Mesothelial cell of epicardium (in vitro differentiated cells): ENCODE data around the gene ENDOU. TPM values are rescaled to one million over a fixed set of nuclear protein-coding genes. Genes with fewer than 3 reads are reported as not detected.

Source experiments
- DNase-seq, 2 experiments: peaks; one replicate each; pipeline ENCODE4 v3.0.0; 2021; ENCODE audit warnings: low spot score in 2 of 2; ENCODE audit not compliant: unreplicated experiment in 2 of 2
- H3K27ac Mint-ChIP-seq: 2 replicates; pipeline ENCODE4 v1.8.0; 2021; ENCODE audit warnings: mixed read lengths
- H3K27me3 Mint-ChIP-seq: 2 replicates; pipeline ENCODE4 v1.8.0; 2021; ENCODE audit warnings: low read depth, mixed read lengths
- H3K36me3 Mint-ChIP-seq: 2 replicates; pipeline ENCODE4 v1.8.0; 2021; ENCODE audit warnings: mixed read lengths
- H3K4me1 Mint-ChIP-seq: 2 replicates; pipeline ENCODE4 v1.8.0; 2021; ENCODE audit warnings: mixed read lengths
- H3K4me3 Mint-ChIP-seq: 2 replicates; pipeline ENCODE4 v1.8.0; 2021; ENCODE audit warnings: mild to moderate bottlenecking, moderate library complexity, mixed read lengths
- H3K9me3 Mint-ChIP-seq: 2 replicates; pipeline ENCODE4 v1.8.0; 2021; ENCODE audit warnings: mixed read lengths
- CTCF ChIP-seq: fragments of 200-600 bp; sonication (generic); IDR thresholded peaks from one replicate; pipeline ENCODE4 v1.5.0; 2021; ENCODE audit warnings: antibody characterized with exemption; ENCODE audit not compliant: unreplicated experiment
- total RNA-seq: library from RNA; stranded (reverse); gene quantifications from 3 replicates; pipeline ENCODE4 v1.2.1, GENCODE V29; 2021

Gene ENDOU
- total RNA-seq, 1 donor from 2014 or later: 0.51 TPM

- no peak for DNase-seq
- no peak for TF ChIP-seq CTCF
- Mint-ChIP-seq H3K27me3 (no peaks in the 10 kb centered on the region), H3K36me3 (peaks cover 4% of the 10 kb centered on the region), H3K9me3 (no peaks in the 10 kb centered on the region), H3K27ac (no peak overlapping the region), H3K4me3 (no peak overlapping the region), H3K4me1 (peaks cover 14% of the 10 kb centered on the region)
Observed at GRCh38 chr12:47747126-47747525, 21.8 kb upstream of the ENDOU start.

DNA sequence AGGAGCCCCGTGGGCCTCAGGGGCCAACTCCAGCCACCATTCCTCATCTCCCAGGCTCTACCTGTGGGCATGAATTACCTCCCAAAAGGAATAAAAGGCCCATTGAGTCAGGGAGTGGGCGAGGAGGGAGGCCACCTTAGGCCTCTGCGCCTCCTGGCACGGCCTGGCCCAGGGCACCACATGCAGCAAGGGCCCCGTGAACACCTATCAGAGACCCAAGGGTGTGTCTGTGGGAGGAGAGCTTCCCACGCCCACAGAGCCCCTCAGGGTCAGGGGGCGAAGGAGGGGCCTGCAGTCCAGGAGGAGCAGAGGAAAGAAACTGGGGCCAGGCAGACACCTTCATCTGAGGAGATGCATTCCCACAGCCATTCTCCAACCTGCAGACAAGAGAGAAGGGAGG lies 21.2 kb upstream of the ENDOU start:
- Mint-ChIP-seq H3K36me3 (peaks cover 4% of the 10 kb centered on the region), H3K9me3 (no peaks in the 10 kb centered on the region), H3K27ac (no peak overlapping the region), H3K4me1 (peaks cover 14% of the 10 kb centered on the region), H3K27me3 (no peaks in the 10 kb centered on the region), H3K4me3 (no peak overlapping the region)
- DNase-seq: no peak
- no peak for TF ChIP-seq CTCF

GRCh38 chr12:47746073-47746472 lies 20.8 kb upstream of the ENDOU start:
- H3K27me3 Mint-ChIP-seq: no peaks in the 10 kb centered on the region
- H3K4me1 Mint-ChIP-seq: peaks cover 17% of the 10 kb centered on the region
- DNase-seq: no peak
- H3K36me3 Mint-ChIP-seq: peaks cover 4% of the 10 kb centered on the region
- H3K9me3 Mint-ChIP-seq: no peaks in the 10 kb centered on the region
- H3K27ac Mint-ChIP-seq: no peak overlapping the region
- no peak overlapping the region for H3K4me3 Mint-ChIP-seq
- TF ChIP-seq CTCF: no peak

- no peak for TF ChIP-seq CTCF
- Mint-ChIP-seq H3K27ac (no peak overlapping the region), H3K4me1 (peaks cover 20% of the 10 kb centered on the region), H3K27me3 (no peaks in the 10 kb centered on the region), H3K4me3 (no peak overlapping the region), H3K9me3 (no peaks in the 10 kb centered on the region), H3K36me3 (peaks cover 4% of the 10 kb centered on the region)
- no peak for DNase-seq
Observed at GRCh38 chr12:47745485-47746041, 20.3 kb upstream of the ENDOU start.

- H3K27ac Mint-ChIP-seq: no peak overlapping the region
Observed at GRCh38 chr12:47744778-47745436, 19.6 kb upstream of the ENDOU start.

More at GRCh38 chr12:47744778-47745436, 19.6 kb upstream of the ENDOU start:
- Mint-ChIP-seq H3K4me1 (peaks cover 25% of the 10 kb centered on the region), H3K4me3 (no peak overlapping the region), H3K9me3 (no peaks in the 10 kb centered on the region), H3K36me3 (peaks cover 2% of the 10 kb centered on the region), H3K27me3 (no peaks in the 10 kb centered on the region)
- no peak for TF ChIP-seq CTCF
- no peak for DNase-seq
